HEK293T (cell line): ENCODE data around the gene UBE2O.

ENCODE experiments used
- CTBP1 ChIP-seq: fragments of 450-650 bp; IDR thresholded peaks from 2 replicates; pipeline ENCODE4 v1.6.1; 2016; ENCODE audit warnings: borderline replicate concordance
- TARDBP ChIP-seq: fragments of 450-650 bp; IDR thresholded peaks from 2 replicates; pipeline ENCODE4 v1.6.1; 2016

GRCh38 chr17:76353004-76353598, 99.9 kb downstream of the UBE2O start:
- no peak for TF ChIP-seq CTBP1
- TF ChIP-seq TARDBP: no peak
